ENCODE data around the gene PRR36.

PRR36 gene

DNA sequence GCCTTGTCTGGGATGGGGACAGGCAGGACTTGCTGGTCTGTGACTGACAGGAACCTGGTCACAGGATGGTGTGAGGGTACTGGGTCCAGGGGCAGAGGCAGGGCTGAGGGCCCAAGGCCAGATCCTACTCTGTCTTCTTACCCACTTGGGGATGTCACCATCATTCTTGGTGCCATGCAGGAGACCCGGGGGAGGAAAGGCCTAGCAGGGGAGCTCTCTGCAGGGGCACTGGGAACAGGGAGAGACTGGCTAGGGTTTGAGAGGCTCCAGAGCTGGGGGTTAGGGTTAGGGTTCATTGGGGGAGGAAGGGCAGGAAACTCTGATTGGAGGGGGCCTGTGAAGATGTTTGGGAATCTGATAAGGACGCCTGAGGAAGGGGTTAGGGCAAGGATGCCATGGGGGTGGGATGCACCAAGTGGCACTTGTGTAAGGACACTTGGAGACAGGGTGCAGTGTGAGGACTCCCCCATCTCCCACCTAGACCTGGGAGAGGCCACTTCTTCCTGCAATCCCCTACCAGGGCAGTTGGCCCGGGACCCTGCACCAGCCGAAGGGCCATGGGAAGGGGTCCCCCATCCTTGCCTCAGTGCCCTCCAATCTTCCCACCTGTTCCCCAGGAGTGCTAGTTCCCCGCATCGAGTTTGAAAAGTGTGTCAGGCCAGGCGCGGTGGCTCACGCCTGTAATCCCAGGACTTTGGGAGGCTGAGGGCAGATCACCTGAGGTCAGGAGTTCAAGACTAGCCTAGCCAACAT, 6.9 kb downstream of the PRR36 start:
- H2BK120ac ChIP-seq (ENCODE audit: insufficient read depth, low read length, poor library complexity), result no peak overlapping the region
- H3K79me2 ChIP-seq (ENCODE audit: control insufficient read depth, insufficient read depth, low read length, poor library complexity), result no peaks in the 10 kb centered on the region
- no peak overlapping the region for H3K23ac ChIP-seq (ENCODE audit: low read length)
- no peak overlapping the region for H2AFZ ChIP-seq (ENCODE audit: insufficient read depth, low read length, poor library complexity)
- no peak for DNase-seq
- H3K14ac ChIP-seq (ENCODE audit: low read length), result no peak overlapping the region
- no peak overlapping the region for H2BK5ac ChIP-seq (ENCODE audit: low read depth, low read length, poor library complexity)
- H3K9ac ChIP-seq (ENCODE audit: low read length), result no peak overlapping the region
- no peak overlapping the region for H4K91ac ChIP-seq (ENCODE audit: low read depth, low read length)
- H3K4me3 ChIP-seq (ENCODE audit: low read depth, low read length), result no peak overlapping the region
- no peak overlapping the region for H2BK12ac ChIP-seq (ENCODE audit: low read length)
- H3K18ac ChIP-seq (ENCODE audit: low read length), result no peak overlapping the region
- H3K4ac ChIP-seq (ENCODE audit: low read depth, low read length), result no peak overlapping the region
- no peak overlapping the region for H2AK5ac ChIP-seq (ENCODE audit: low read length)
- no CpG with 5 or more reads among the region's 9 CpGs for WGBS (ENCODE audit: extremely low coverage, insufficient coverage, insufficient read length)
- peaks cover 21% of the 10 kb centered on the region for H3K27me3 ChIP-seq (ENCODE audit: insufficient read depth, low read length)
- peaks cover 3% of the 10 kb centered on the region for H3K79me1 ChIP-seq (ENCODE audit: low read length)
- peaks cover 13% of the 10 kb centered on the region for H3K9me3 ChIP-seq (ENCODE audit: insufficient read depth, low read depth, low read length)
- H4K8ac ChIP-seq (ENCODE audit: low read depth, low read length), result no peak overlapping the region
- no peak overlapping the region for H3K4me2 ChIP-seq (ENCODE audit: low read length)
- no peak overlapping the region for H4K12ac ChIP-seq (ENCODE audit: low read depth, low read length)
- H3K4me1 ChIP-seq (ENCODE audit: control insufficient read depth in 1 of 2, insufficient read depth in 2 of 2, low read length in 2 of 2), result peaks cover 16 to 36% of the 10 kb centered on the region in 2 experiments
- H3K36me3 ChIP-seq (ENCODE audit: control insufficient read depth in 1 of 2, insufficient read depth in 2 of 2, low read length in 2 of 2), result no peaks in the 10 kb centered on the region
- no peak overlapping the region for H3K27ac ChIP-seq (ENCODE audit: low read depth, low read length)

DNA sequence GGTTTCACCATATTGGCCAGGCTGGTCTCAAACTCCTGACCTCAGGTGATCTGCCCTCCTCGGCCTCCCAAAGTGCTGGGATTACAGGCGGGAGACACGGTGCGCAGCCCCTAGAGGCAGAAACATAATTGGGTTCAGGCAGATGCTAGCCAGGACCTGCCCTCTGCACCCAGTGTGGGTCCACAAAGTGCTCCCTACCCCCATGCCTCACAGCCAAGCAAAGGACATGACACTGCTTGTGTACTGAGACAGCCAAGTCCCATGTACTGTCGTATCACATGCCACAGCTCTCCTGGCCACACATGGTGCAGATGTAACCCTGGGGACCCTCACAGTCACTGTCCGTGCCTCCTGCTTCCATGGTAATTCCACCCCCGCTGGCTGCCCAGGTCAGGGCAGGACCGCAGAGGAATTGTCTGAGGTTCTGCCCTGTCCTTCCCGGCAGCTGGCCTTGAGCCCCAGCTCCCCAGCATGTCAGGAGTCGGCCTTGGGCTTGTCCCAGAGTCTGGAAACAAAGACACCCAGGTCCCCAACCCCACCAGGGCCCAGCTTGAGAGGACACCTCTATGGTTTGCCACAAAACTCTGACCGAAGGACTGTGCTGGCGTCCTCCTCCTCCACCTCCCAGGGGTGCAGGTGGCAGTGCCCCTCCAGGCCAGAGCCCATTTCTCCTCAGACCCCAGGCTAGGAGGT, 7.6 kb downstream of the PRR36 start:
- no peak overlapping the region for H3K4me3 ChIP-seq (ENCODE audit: low read depth, low read length)
- WGBS (ENCODE audit: extremely low coverage, insufficient coverage, insufficient read length), result no CpG with 5 or more reads among the region's 12 CpGs

DNA sequence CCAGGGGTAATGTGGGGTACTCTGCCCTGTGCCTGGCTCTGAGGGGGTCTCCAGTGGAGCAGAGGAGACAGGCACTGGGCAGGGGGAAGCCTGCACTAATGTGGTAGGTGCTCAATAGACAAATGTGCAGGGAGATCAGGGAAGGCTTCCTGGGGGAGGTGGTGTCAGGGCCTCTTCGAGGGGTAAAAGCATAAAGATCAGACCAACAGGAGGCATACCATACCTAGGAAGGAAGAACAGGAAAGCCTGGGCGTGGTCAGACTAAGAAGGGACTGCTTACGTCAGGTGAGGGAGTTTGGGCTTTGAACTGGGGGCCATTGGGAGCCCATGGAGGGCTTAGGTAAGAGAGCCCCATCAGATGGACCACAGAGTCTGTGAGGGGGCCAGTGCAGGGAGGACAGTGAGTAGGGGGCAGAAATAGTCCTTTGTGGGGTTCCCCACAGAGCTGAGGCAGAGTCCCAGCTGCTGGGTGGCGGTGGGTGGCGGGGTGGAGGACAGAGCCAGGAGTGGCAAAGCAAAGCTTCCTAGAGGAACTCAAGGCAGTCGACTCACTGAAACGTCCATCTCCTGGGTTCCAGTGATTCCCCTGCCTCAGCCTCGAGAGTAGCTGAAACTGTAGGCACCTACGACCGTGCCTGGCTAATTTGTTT, 8.8 kb downstream of the PRR36 start:
- Histone ChIP-seq H4K12ac (ENCODE audit: low read depth, low read length) (no peak overlapping the region), H2BK5ac (ENCODE audit: low read depth, low read length, poor library complexity) (no peak overlapping the region), H3K4me1 (ENCODE audit: control insufficient read depth in 1 of 2, insufficient read depth in 2 of 2, low read length in 2 of 2) (peaks cover 13 to 28% of the 10 kb centered on the region in 2 experiments), H3K4me2 (ENCODE audit: low read length) (no peak overlapping the region), H3K4ac (ENCODE audit: low read depth, low read length) (no peak overlapping the region), H3K79me2 (ENCODE audit: control insufficient read depth, insufficient read depth, low read length, poor library complexity) (no peaks in the 10 kb centered on the region), H2AFZ (ENCODE audit: insufficient read depth, low read length, poor library complexity) (no peak overlapping the region), H3K9me3 (ENCODE audit: insufficient read depth, low read depth, low read length) (peaks cover 11% of the 10 kb centered on the region), H2AK5ac (ENCODE audit: low read length) (no peak overlapping the region), H3K27ac (ENCODE audit: low read depth, low read length) (no peak overlapping the region), H3K4me3 (ENCODE audit: low read depth, low read length) (no peak overlapping the region), H4K8ac (ENCODE audit: low read depth, low read length) (no peak overlapping the region), H3K18ac (ENCODE audit: low read length) (no peak overlapping the region), H2BK120ac (ENCODE audit: insufficient read depth, low read length, poor library complexity) (no peak overlapping the region), H3K79me1 (ENCODE audit: low read length) (no peaks in the 10 kb centered on the region), H3K14ac (ENCODE audit: low read length) (no peak overlapping the region), H3K36me3 (ENCODE audit: control insufficient read depth in 1 of 2, insufficient read depth in 2 of 2, low read length in 2 of 2) (no peaks in the 10 kb centered on the region), H4K91ac (ENCODE audit: low read depth, low read length) (no peak overlapping the region), H2BK12ac (ENCODE audit: low read length) (no peak overlapping the region), H3K27me3 (ENCODE audit: insufficient read depth, low read length) (peaks cover 27% of the 10 kb centered on the region), H3K23ac (ENCODE audit: low read length) (no peak overlapping the region), H3K9ac (ENCODE audit: low read length) (no peak overlapping the region)
- WGBS (ENCODE audit: extremely low coverage, insufficient coverage, insufficient read length), result no CpG with 5 or more reads among the region's 10 CpGs
- DNase-seq, result no peak

More for the DNA sequence above, 7.6 kb downstream of the PRR36 start:
- Histone ChIP-seq H2BK120ac (ENCODE audit: insufficient read depth, low read length, poor library complexity) (no peak overlapping the region), H3K14ac (ENCODE audit: low read length) (no peak overlapping the region), H3K18ac (ENCODE audit: low read length) (no peak overlapping the region), H3K4me1 (ENCODE audit: control insufficient read depth in 1 of 2, insufficient read depth in 2 of 2, low read length in 2 of 2) (peaks cover 13 to 37% of the 10 kb centered on the region in 2 experiments), H3K23ac (ENCODE audit: low read length) (no peak overlapping the region), H4K12ac (ENCODE audit: low read depth, low read length) (no peak overlapping the region), H2BK5ac (ENCODE audit: low read depth, low read length, poor library complexity) (no peak overlapping the region), H3K9me3 (ENCODE audit: insufficient read depth, low read depth, low read length) (peaks cover 13% of the 10 kb centered on the region), H2BK12ac (ENCODE audit: low read length) (no peak overlapping the region), H3K79me2 (ENCODE audit: control insufficient read depth, insufficient read depth, low read length, poor library complexity) (no peaks in the 10 kb centered on the region), H3K27ac (ENCODE audit: low read depth, low read length) (no peak overlapping the region), H2AK5ac (ENCODE audit: low read length) (no peak overlapping the region), H3K4me2 (ENCODE audit: low read length) (no peak overlapping the region), H4K91ac (ENCODE audit: low read depth, low read length) (no peak overlapping the region), H3K27me3 (ENCODE audit: insufficient read depth, low read length) (peaks cover 27% of the 10 kb centered on the region), H2AFZ (ENCODE audit: insufficient read depth, low read length, poor library complexity) (no peak overlapping the region), H4K8ac (ENCODE audit: low read depth, low read length) (no peak overlapping the region), H3K4ac (ENCODE audit: low read depth, low read length) (no peak overlapping the region), H3K79me1 (ENCODE audit: low read length) (no peaks in the 10 kb centered on the region), H3K36me3 (ENCODE audit: control insufficient read depth in 1 of 2, insufficient read depth in 2 of 2, low read length in 2 of 2) (no peaks in the 10 kb centered on the region), H3K9ac (ENCODE audit: low read length) (no peak overlapping the region)
- DNase-seq, result no peak

DNA sequence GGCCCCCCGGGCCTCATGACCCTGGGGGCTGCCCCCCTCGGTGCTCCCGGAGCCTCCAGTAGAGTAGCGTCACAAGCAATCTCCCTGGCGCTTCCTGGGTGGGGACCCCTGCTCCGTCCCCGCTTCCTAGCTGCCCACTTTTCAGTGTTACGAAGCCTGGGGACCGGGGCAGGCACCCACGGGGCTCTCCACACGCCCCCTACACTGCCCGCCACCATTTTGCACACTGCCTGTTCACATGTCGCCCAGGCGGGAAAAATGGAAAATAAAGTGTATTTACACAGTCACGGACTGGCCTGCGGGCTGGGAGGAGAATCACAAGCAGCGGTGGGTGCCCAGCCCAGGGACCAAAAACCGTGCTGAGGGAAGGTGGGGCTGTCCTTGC, 9.5 kb downstream of the PRR36 start:
- Histone ChIP-seq H2BK120ac (ENCODE audit: insufficient read depth, low read length, poor library complexity) (no peak overlapping the region), H2BK12ac (ENCODE audit: low read length) (no peak overlapping the region), H3K4me2 (ENCODE audit: low read length) (no peak overlapping the region), H3K4me3 (ENCODE audit: low read depth, low read length) (no peak overlapping the region), H2AFZ (ENCODE audit: insufficient read depth, low read length, poor library complexity) (no peak overlapping the region), H4K91ac (ENCODE audit: low read depth, low read length) (no peak overlapping the region), H4K8ac (ENCODE audit: low read depth, low read length) (no peak overlapping the region), H4K12ac (ENCODE audit: low read depth, low read length) (no peak overlapping the region), H3K4ac (ENCODE audit: low read depth, low read length) (no peak overlapping the region), H3K36me3 (ENCODE audit: control insufficient read depth in 1 of 2, insufficient read depth in 2 of 2, low read length in 2 of 2) (no peaks in the 10 kb centered on the region), H3K27me3 (ENCODE audit: insufficient read depth, low read length) (peaks cover 27% of the 10 kb centered on the region), H3K4me1 (ENCODE audit: control insufficient read depth in 1 of 2, insufficient read depth in 2 of 2, low read length in 2 of 2) (peaks cover 10 to 24% of the 10 kb centered on the region in 2 experiments), H2BK5ac (ENCODE audit: low read depth, low read length, poor library complexity) (no peak overlapping the region), H3K27ac (ENCODE audit: low read depth, low read length) (no peak overlapping the region), H3K14ac (ENCODE audit: low read length) (no peak overlapping the region), H3K23ac (ENCODE audit: low read length) (no peak overlapping the region), H3K79me1 (ENCODE audit: low read length) (no peaks in the 10 kb centered on the region), H3K18ac (ENCODE audit: low read length) (no peak overlapping the region), H3K9ac (ENCODE audit: low read length) (no peak overlapping the region), H2AK5ac (ENCODE audit: low read length) (no peak overlapping the region), H3K9me3 (ENCODE audit: insufficient read depth, low read depth, low read length) (peaks cover 10% of the 10 kb centered on the region), H3K79me2 (ENCODE audit: control insufficient read depth, insufficient read depth, low read length, poor library complexity) (no peaks in the 10 kb centered on the region)
- no peak for DNase-seq
- WGBS (ENCODE audit: extremely low coverage, insufficient coverage, insufficient read length), result no CpG with 5 or more reads among the region's 18 CpGs

Data from trophoblast cell (in vitro differentiated cells and primary cell).